HG02852 (cell line): ENCODE measurements around the gene MYOG.

Experiments used
- ATAC-seq: cut with Tn5 transposase; IDR thresholded peaks from one replicate; pipeline ENCODE4 v1.9.1; 2021; ENCODE audit warnings: mild to moderate bottlenecking, moderate library complexity; ENCODE audit not compliant: unreplicated experiment

The MYOG gene

GRCh38 chr1:203085528-203086406, at the start of gene MYOG:
TSS of gene MYOG (minus strand) at chr1:203086012. CDS start at chr1:203085961, 51 bp downstream.
- no peak for ATAC-seq

GRCh38 chr1:203133970-203134725, 48.3 kb upstream of the MYOG start:
- ATAC-seq: no peak

GRCh38 chr1:203131548-203132200, 45.9 kb upstream of the MYOG start:
- no peak for ATAC-seq

- ATAC-seq: no peak
These were observed 44.7 kb upstream of the MYOG start for GRCh38 chr1:203130358-203130985.

GRCh38 chr1:203129501-203130231, 43.9 kb upstream of the MYOG start:
- ATAC-seq: no peak

- no peak for ATAC-seq
These were observed 43.1 kb upstream of the MYOG start for GRCh38 chr1:203128716-203129500.

GRCh38 chr1:203128431-203128715, 42.6 kb upstream of the MYOG start:
- no peak for ATAC-seq

- no peak for ATAC-seq
These were observed 42.0 kb upstream of the MYOG start, which contains the start of gene ADORA1 for GRCh38 chr1:203127666-203128430. TSS of gene ADORA1 (plus strand) at chr1:203127726. CDS start at chr1:203128842, 1,116 bp downstream.

GRCh38 chr1:203126866-203127665, 41.3 kb upstream of the MYOG start:
- no peak for ATAC-seq

GRCh38 chr1:203126151-203126865, 40.5 kb upstream of the MYOG start:
- ATAC-seq: no peak

GRCh38 chr1:203124546-203125317, 38.9 kb upstream of the MYOG start:
- no peak for ATAC-seq

- no peak for ATAC-seq
These were observed 38.2 kb upstream of the MYOG start for GRCh38 chr1:203124011-203124410.

GRCh38 chr1:203122159-203122558, 36.3 kb upstream of the MYOG start:
- no peak for ATAC-seq

- ATAC-seq: no peak
These were observed 35.6 kb upstream of the MYOG start for GRCh38 chr1:203121186-203122015.

- no peak for ATAC-seq
These were observed 34.7 kb upstream of the MYOG start for GRCh38 chr1:203120325-203121153.
